Activated naive CD8-positive, alpha-beta T cell treated with anti-CD3 and anti-CD28 coated beads, Interleukin-2, amount 10 ng/mL, durations not matched to agents 7 days and 5 days (primary cell): ENCODE data around the gene SLC25A42. TPM values are rescaled to one million over a fixed set of nuclear protein-coding genes. Genes with fewer than 3 reads are reported as not detected.
A peak's percentile ranks its signal among the peaks of the same experiment; 100 is the strongest.
"Not testable (repeated sequence)": the region's sequence is repeated elsewhere in the genome, so short reads cannot be mapped to it uniquely, and the experiment has no call there.

Experiments
- ATAC-seq: fragments of 150-1000 bp; cut with Tn5 transposase; one replicate; pipeline ENCODE4 v1.10.0; 2021; ENCODE audit warnings: low read depth, moderate library complexity
- POLR2A ChIA-PET: fragments of 350-600 bp; sonication (Branson Sonifier 250); formaldehyde crosslinking; loops from one replicate; lab custom pipeline; 2021; ENCODE audit warnings: antibody characterized with exemption; lab: Charles Lee
- DNase-seq: peaks from one replicate; pipeline ENCODE4 v3.0.0; 2021
- H3K27ac Mint-ChIP-seq: one replicate; pipeline ENCODE4 v1.8.0; 2022; ENCODE audit warnings: mild to moderate bottlenecking, mixed read lengths
- H3K27me3 Mint-ChIP-seq: one replicate; pipeline ENCODE4 v1.8.0; 2022; ENCODE audit warnings: mild to moderate bottlenecking, moderate library complexity, mixed read lengths
- H3K36me3 Mint-ChIP-seq: one replicate; pipeline ENCODE4 v1.8.0; 2021; ENCODE audit warnings: mild to moderate bottlenecking, mixed read lengths
- H3K4me1 Mint-ChIP-seq: one replicate; pipeline ENCODE4 v1.8.0; 2021; ENCODE audit warnings: mixed read lengths
- H3K4me3 Mint-ChIP-seq: one replicate; pipeline ENCODE4 v1.8.0; 2022; ENCODE audit warnings: mild to moderate bottlenecking, moderate library complexity, mixed read lengths
- H3K9me3 Mint-ChIP-seq: one replicate; pipeline ENCODE4 v1.8.0; 2021; ENCODE audit warnings: mixed read lengths
- total RNA-seq, 2 experiments: library from RNA; stranded (reverse); gene quantifications; one replicate each; pipeline ENCODE4 v1.2.3, GENCODE V29; 2021

SLC25A42 gene
- total RNA-seq = 10 to 100 TPM; 20.4 to 22.0 TPM

- Mint-ChIP-seq H3K4me1 (peaks cover 23% of the 10 kb centered on the region), H3K36me3 (no peaks in the 10 kb centered on the region), H3K27me3 (no peaks in the 10 kb centered on the region), H3K27ac (peak within 1 kb of the TSS; percentile 86), H3K4me3 (peak within 1 kb of the TSS; percentile 89), H3K9me3 (no peaks in the 10 kb centered on the region)
- ATAC-seq = peak; percentile 96
- POLR2A ChIA-PET = interaction anchor here (0.6 to 1.1 kb wide), 4 partner anchors 25 to 144 kb away, joined by 3 to 4 read pairs (median 4); partner anchors contain the start of genes COPE and DDX49
- peak; percentile 97 for DNase-seq
Observed at GRCh38 chr19:19063183-19064097, at the start of gene SLC25A42. Gene SLC25A42, plus strand, starts transcription at chr19:19063994. Its CDS starts 32,131 bp downstream, at chr19:19096125.

GRCh38 chr19:19021115-19021514, 42.7 kb upstream of the SLC25A42 start:
- no peak for ATAC-seq
- Mint-ChIP-seq H3K4me1 (peaks cover 21% of the 10 kb centered on the region), H3K36me3 (peaks cover 32% of the 10 kb centered on the region), H3K27ac (no peak overlapping the region), H3K9me3 (no peaks in the 10 kb centered on the region), H3K27me3 (no peaks in the 10 kb centered on the region), H3K4me3 (no peak overlapping the region)
- DNase-seq = no peak
- POLR2A ChIA-PET = interaction anchor here (0.6 kb wide), 1 partner anchor 1205 kb away, joined by 4 read pairs; no protein-coding TSS in a partner anchor

- Mint-ChIP-seq H3K27me3 (no peaks in the 10 kb centered on the region), H3K4me3 (peak overlapping the region; percentile 36), H3K9me3 (no peaks in the 10 kb centered on the region), H3K27ac (no peak overlapping the region), H3K36me3 (peaks cover 28% of the 10 kb centered on the region), H3K4me1 (peaks cover 27% of the 10 kb centered on the region)
- DNase-seq (no peak), ATAC-seq (no peak)
- POLR2A ChIA-PET = interaction anchor here (1.7 kb wide), 1 partner anchor 10 kb away, joined by 6 read pairs; the partner anchor contains the start of gene SUGP2
Observed at GRCh38 chr19:19022380-19022961, 41.3 kb upstream of the SLC25A42 start.

GRCh38 chr19:19023376-19023775, 40.4 kb upstream of the SLC25A42 start:
- not testable (repeated sequence) for DNase-seq, H3K4me3 Mint-ChIP-seq, H3K27me3 Mint-ChIP-seq, ATAC-seq, H3K9me3 Mint-ChIP-seq, H3K27ac Mint-ChIP-seq
- Mint-ChIP-seq H3K36me3 (peaks cover 30% of the 10 kb centered on the region), H3K4me1 (peaks cover 27% of the 10 kb centered on the region)
- POLR2A ChIA-PET = interaction anchor here (1.7 kb wide), 1 partner anchor 9 kb away, joined by 6 read pairs; the partner anchor contains the start of gene SUGP2

GRCh38 chr19:19025861-19026260, 37.9 kb upstream of the SLC25A42 start:
- H3K36me3 Mint-ChIP-seq = peaks cover 32% of the 10 kb centered on the region
- H3K4me3 Mint-ChIP-seq = no peak overlapping the region
- H3K27ac Mint-ChIP-seq = no peak overlapping the region
- H3K4me1 Mint-ChIP-seq = peaks cover 29% of the 10 kb centered on the region
- no peaks in the 10 kb centered on the region for H3K9me3 Mint-ChIP-seq
- H3K27me3 Mint-ChIP-seq = no peaks in the 10 kb centered on the region
- ATAC-seq (no peak), DNase-seq (no peak)
- POLR2A ChIA-PET = interaction anchor here (0.7 kb wide), 1 partner anchor 31 kb away, joined by 3 read pairs; no protein-coding TSS in a partner anchor

- Mint-ChIP-seq H3K27ac (no peak overlapping the region), H3K36me3 (peaks cover 33% of the 10 kb centered on the region), H3K4me1 (peaks cover 31% of the 10 kb centered on the region), H3K27me3 (no peaks in the 10 kb centered on the region), H3K9me3 (no peaks in the 10 kb centered on the region), H3K4me3 (no peak overlapping the region)
- DNase-seq (no peak), ATAC-seq (no peak)
- POLR2A ChIA-PET = interaction anchor here (0.7 kb wide), 1 partner anchor 31 kb away, joined by 3 read pairs; no protein-coding TSS in a partner anchor
Observed at GRCh38 chr19:19026299-19026971, 37.4 kb upstream of the SLC25A42 start.

- Mint-ChIP-seq H3K27ac (no peak overlapping the region), H3K36me3 (peaks cover 32% of the 10 kb centered on the region), H3K4me3 (no peak overlapping the region), H3K9me3 (no peaks in the 10 kb centered on the region), H3K4me1 (peaks cover 36% of the 10 kb centered on the region), H3K27me3 (no peaks in the 10 kb centered on the region)
- ATAC-seq (no peak), DNase-seq (no peak)
- POLR2A ChIA-PET = no interaction called here
Observed at GRCh38 chr19:19027228-19027627, 36.6 kb upstream of the SLC25A42 start.

GRCh38 chr19:19028526-19028925, 35.3 kb upstream of the SLC25A42 start:
- H3K27me3 Mint-ChIP-seq = no peaks in the 10 kb centered on the region
- no peak overlapping the region for H3K27ac Mint-ChIP-seq
- ATAC-seq (no peak), DNase-seq (no peak)
- POLR2A ChIA-PET = no interaction called here
- H3K4me3 Mint-ChIP-seq = no peak overlapping the region
- no peaks in the 10 kb centered on the region for H3K9me3 Mint-ChIP-seq
- peaks cover 24% of the 10 kb centered on the region for H3K36me3 Mint-ChIP-seq
- H3K4me1 Mint-ChIP-seq = peaks cover 29% of the 10 kb centered on the region

- no peak for ATAC-seq
- Mint-ChIP-seq H3K9me3 (no peaks in the 10 kb centered on the region), H3K4me3 (peak overlapping the region; percentile 97), H3K36me3 (peaks cover 23% of the 10 kb centered on the region), H3K27me3 (no peaks in the 10 kb centered on the region), H3K27ac (peak overlapping the region; percentile 98), H3K4me1 (peaks cover 34% of the 10 kb centered on the region)
- POLR2A ChIA-PET = interaction anchor here (0.7 kb wide), 2 partner anchors 31 to 101 kb away, joined by 3 read pairs; no protein-coding TSS in a partner anchor
- DNase-seq = no peak
Observed at GRCh38 chr19:19031891-19032290, 31.9 kb upstream of the SLC25A42 start.

- peaks cover 21% of the 10 kb centered on the region for H3K36me3 Mint-ChIP-seq
- no peaks in the 10 kb centered on the region for H3K9me3 Mint-ChIP-seq
Observed at GRCh38 chr19:19032420-19033175, 31.2 kb upstream of the SLC25A42 start.

GRCh38 chr19:19033176-19033425, 30.7 kb upstream of the SLC25A42 start:
- ATAC-seq = no peak
- Mint-ChIP-seq H3K4me3 (peak overlapping the region; percentile 97), H3K36me3 (peaks cover 20% of the 10 kb centered on the region), H3K27me3 (no peaks in the 10 kb centered on the region), H3K9me3 (no peaks in the 10 kb centered on the region), H3K4me1 (peaks cover 29% of the 10 kb centered on the region), H3K27ac (peak overlapping the region; percentile 98)
- POLR2A ChIA-PET = interaction anchor here (0.5 to 1.0 kb wide), 3 partner anchors 10 to 113 kb away, joined by 3 to 6 read pairs (median 3); no protein-coding TSS in a partner anchor
- DNase-seq = no peak

More at GRCh38 chr19:19032420-19033175, 31.2 kb upstream of the SLC25A42 start:
- Mint-ChIP-seq H3K27me3 (no peaks in the 10 kb centered on the region), H3K4me1 (peaks cover 29% of the 10 kb centered on the region), H3K4me3 (peak overlapping the region; percentile 97), H3K27ac (peak overlapping the region; percentile 98)
- peak; percentile 63 for ATAC-seq
- POLR2A ChIA-PET = interaction anchor here (0.5 to 1.0 kb wide), 4 partner anchors 9 to 114 kb away, joined by 3 to 6 read pairs (median 3); no protein-coding TSS in a partner anchor
- DNase-seq = peak; percentile 73
